Stimulated activated CD4-positive, alpha-beta T cell treated with anti-CD3 and anti-CD28 coated beads, Interleukin-2, amount 100 ng/mL, for 24 hours (primary cell): ENCODE results near the gene MORC4.
A peak's percentile ranks its signal among the peaks of the same experiment; 100 is the strongest.

ENCODE experiments used
- DNase-seq, 2 donors: peaks; one replicate each; pipeline ENCODE4 v3.0.0-alpha.2; 2020

Gene MORC4

DNA sequence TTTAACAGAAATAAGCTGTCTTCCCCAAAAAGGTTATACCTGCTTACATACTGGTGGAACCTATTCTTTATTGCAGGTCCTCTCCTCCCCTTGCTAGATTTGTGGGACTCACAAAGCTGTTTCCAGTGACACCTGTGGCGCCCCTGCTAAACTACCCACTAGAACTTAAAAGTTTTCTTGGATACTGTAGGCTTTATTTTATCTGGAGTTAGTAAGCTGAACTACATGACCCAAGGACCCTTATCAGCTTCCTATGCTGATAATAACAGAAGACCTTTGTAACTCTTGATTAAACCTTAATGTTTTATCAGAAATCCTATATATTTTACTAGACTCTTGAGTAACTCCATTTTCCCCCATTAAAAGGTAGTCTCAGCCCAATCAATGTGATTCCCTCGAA, 47.5 kb downstream of the MORC4 start:
- DNase-seq, result no peak

DNA sequence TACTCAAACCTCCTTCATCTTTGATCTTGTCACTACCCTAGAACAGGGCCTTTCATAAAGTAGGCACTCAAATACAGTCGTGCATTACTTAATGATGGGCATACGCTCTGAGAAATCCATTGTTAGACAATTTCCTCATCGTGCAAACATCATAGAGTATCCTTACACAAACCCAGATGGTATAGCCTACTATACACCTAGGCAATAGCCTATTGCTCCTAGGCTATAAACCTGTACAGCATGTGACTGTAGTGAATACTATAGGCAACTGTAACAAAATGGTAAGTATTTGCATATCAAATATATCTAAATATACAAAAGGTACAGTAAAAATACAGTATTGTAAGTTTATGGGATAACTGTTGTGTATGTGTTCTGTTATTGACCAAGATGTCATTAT, 47.9 kb downstream of the MORC4 start:
- DNase-seq, result no peak

DNA sequence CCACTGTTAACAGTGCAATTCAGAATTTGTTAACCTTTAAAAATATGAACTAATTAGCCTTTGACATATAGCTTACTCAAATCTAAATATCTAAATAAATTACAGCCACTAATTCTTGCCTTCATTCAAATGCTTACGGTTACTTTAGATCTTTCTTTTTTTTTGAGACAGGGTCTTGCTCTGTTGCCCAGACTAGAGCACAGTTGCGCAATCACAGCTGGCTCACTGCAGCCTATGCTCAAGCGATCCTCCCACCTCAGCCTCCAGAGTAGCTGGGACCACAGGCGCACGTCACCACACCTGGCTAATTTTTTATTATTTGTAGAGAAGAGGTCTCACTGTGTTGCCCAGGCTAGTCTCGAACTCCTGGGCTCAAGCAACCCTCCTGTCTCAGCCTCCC, 48.8 kb downstream of the MORC4 start:
- DNase-seq, result no peak

DNA sequence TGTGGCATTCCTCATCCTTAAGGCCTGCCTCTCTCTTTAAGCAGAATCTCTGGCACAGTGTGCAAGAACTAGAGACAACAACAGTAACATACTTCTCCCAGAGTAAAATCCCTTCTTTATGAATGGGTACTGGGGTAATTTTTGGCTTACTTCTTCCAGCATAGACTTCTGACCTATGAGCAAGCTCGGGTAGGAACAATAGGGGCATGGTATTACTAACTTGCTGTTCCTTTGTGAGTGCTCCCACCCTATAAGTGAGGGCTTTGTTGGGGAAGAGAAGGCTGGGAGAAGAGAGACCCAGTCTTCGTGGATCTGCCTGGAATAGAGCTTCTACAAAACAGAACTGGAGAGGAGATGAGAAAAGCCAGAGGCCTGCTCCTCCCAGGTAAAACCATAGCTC, 49.6 kb downstream of the MORC4 start:
- no peak for DNase-seq

DNA sequence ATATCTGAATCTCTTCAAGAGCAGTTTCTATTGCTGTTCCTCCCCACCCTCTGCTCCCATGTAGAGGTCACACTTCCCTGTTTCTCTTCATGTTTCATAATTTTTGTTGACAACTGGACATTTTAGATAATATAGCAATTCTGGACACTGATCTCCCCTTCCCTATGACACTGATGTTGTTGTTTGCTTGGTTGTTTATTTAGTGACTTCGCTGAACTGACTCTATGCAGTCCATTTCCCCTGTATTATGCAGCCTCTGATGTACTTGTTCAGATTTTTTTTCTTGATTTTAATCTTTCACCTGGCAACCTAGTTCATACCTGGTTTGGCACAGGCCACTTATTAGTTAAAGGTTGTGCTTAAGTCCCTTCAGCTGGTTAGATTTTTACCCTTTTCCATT, 50.6 kb downstream of the MORC4 start:
- no peak for DNase-seq

DNA sequence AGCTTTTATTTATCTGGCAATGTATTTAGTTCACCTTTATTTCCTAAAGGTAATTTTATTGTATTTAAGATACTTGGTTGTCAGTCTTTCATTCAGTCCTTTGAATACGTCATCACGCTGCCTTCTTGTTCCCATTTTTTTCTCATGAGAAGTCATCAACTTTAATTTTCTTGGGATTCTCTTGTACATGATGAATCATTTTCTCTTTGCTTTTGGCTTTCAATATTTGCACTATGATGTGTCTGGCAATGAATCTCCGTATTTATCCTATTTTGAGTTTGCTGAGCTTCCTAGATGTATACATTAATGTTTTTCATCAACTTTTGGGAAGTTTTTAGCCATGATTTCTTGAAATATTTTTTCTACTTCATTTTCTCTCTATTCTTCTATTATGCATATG, 51.4 kb downstream of the MORC4 start:
- DNase-seq, result no peak

DNA sequence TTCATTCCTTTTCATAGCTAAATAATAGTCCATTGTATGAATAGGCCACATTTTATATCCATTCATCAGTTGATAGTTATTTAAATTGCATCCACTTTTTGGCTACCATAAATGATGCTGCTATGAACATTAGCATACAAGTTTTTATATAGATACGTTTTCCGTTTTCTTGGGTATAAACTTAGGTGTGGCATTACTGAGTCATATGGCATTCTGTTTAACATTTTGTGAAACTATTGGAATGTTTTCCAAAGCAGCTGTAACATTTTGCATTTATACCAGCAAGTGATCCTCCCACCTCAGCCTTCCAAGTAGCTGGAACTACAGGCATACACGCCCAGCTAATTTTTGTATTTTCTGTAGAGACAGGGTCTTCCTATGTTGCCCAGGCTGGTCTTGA, 53.5 kb downstream of the MORC4 start:
- no peak for DNase-seq

DNA sequence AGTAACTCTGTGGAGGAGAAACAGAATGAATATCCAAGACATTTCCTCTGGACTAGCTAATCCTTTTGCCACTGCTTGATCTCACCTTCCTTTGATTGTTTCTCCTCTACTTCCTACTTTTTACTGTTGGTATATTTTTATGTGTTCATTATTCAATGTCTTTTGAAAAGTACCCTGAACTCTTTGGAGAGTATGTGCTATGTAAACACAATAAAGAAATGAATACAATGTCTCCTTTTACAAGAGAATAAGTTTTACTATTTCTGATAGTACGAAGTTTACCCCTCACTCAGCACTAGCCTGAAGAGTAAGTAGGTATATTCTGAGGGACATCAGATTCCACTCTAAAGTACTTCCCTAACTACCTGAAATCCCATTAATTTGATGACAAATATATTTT, 59.9 kb downstream of the MORC4 start:
- no peak for DNase-seq

DNA sequence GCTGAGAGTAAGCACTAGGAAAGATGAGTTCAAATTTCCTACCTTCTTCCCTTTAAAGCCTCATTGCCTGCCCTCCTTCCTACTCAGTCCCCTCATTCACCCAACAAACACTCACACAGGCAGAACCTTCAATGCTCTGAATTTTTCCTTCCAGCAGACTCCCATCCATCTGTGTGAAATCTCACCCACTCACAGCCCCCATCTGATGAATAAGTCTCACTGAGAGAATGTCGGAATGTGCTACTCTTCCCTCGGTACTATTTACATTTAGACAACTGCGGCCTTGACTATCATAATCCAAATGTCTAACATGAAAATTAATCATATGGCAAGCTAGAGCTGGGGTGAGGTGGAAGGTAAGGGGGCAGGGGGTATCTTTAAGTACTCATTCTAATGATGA, 60.4 kb downstream of the MORC4 start:
- DNase-seq, result no peak

DNA sequence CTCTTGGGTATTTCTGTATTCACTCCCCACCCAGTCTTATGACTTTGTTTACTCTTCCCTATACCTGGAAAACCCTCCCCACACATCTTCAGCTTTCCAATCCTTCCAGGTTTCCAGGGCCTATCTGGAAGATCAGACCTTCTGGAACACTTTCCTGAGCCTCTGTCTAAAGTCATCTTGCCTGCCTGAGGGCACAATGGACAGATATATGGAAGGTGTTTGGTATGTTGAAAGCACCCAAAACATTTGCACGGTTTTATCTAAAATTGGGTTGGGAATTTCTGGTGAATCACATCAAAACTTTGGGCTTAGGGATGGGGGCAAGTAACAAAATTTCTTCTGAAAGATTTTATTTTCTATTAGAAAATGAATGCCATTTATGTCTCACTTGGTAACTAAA, 63.8 kb downstream of the MORC4 start:
- DNase-seq, result no peak

DNA sequence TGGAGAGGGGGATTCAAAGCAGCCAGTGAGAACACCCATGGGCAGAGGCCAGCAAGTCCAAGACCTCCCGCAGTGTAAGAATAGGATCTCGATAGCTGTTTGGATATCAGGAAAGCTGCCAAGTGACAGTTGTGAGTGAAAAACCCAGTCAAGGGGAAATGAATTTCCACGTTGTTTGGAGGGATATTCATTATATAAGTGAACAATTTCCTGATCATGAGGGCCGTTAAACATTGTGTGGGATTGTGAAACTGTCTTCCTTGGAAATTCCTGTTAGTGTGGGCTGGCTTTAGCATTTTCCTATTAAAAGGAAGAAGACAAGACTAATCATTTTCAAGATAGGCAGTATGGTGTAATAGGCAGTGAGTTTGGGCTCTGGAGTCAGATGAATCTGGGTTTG, 64.8 kb downstream of the MORC4 start:
- DNase-seq, result no peak

DNA sequence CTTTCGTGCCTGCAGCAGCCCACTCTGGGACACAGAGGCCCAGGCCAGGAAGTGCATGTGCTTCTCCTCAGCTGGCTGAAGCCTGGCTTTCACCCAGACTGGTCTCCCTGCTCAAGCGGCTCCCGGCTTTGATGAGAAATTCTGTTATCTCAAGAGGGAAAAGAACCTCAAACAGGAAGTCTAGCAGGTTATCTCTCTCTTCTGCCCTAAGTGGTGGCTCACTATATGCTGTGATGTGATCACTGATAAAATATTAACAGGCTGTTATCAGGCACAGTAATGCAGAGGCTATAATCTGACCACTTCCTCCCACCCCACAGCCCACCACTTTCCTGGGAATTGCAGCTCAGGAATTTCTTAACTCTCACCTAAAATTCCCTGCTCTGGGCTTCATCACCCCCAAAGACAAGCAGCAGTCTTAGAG, 66.5 kb downstream of the MORC4 start:
- DNase-seq, result peak in 1 of 2 donors; percentile 0

DNA sequence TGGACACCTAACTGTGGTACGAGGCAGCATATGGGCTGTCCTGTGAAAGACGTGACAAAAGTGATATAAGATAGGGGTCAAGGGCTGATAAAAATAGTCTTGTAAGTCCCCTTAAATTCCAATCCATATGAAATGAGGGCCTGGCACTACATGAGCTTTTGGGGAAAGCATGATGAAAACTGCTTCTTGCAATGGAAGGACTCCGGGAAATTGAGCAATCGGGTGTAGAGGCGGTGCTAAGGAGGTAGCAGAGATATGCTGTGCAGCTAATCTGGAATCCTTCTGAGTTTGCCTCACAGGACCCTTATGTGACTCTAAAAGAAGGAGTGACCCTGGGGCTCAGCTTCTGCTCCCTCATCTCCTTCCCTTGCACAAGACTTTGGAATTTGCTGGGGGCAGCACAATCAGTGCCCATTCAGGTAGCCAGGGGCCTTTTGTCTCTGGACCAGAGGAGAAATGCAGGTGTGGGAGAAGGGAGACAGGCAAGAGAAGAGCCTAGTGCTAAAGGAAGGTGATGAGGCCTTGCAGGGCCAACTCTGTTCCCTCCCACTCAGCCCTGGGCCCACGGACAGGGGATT, 67.0 kb downstream of the MORC4 start:
- DNase-seq, result no peak

DNA sequence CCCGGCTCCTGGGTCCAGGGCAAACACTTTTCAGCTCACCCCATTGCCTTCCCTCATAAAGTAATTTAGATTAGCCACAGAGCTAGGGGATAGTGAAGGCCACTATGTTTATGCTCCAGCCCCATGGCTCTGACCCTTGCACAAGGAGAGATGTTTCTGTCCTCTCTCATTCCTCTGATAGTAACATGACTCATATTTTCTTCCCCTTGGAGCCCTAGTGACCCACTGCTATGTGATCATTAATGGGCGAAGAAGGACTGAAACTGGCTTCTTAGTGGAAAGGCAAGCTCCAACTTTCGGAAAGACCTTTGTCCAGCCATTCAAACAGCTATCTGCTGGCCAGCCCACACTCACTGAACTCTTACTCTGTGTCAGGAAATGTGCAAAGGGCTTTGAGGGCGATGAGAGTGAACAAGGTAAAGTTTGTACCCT, 67.5 kb downstream of the MORC4 start:
- DNase-seq, result no peak

DNA sequence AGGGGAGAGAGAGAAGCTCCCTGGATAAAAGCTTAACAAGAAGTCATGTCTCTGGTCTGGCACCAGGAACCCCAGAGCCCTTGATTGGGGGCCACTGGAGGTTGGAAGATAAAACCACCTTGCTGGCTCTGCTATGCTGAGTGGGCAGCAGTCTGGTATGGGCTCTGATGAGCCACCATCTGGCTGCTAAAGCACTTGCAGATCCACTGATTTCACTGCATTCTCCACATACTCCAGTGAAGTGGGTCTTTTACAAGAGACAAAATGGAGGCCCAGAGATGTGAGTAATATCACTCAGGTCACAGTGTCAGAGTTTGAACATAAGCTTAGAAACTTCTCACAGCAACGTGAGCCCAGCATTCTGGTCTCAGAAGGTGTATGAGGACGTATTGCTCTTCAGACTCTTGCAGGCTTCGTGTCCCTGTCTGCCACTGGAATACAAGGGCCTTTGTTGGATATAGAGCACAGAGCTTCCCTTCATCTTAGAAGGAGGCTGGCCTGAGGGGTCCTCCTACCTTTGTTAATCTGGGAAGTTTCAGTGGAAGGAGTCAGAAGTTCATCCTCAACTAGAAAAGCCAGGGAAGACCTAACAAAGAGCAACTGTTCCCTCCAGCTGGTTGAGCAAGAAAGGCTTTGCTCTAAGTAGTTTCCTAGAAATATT, 68.1 kb downstream of the MORC4 start:
- no peak for DNase-seq

DNA sequence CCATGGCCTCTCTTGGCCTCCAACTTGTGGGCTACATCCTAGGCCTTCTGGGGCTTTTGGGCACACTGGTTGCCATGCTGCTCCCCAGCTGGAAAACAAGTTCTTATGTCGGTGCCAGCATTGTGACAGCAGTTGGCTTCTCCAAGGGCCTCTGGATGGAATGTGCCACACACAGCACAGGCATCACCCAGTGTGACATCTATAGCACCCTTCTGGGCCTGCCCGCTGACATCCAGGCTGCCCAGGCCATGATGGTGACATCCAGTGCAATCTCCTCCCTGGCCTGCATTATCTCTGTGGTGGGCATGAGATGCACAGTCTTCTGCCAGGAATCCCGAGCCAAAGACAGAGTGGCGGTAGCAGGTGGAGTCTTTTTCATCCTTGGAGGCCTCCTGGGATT, 71.8 kb downstream of the MORC4 start:
- DNase-seq, result no peak

DNA sequence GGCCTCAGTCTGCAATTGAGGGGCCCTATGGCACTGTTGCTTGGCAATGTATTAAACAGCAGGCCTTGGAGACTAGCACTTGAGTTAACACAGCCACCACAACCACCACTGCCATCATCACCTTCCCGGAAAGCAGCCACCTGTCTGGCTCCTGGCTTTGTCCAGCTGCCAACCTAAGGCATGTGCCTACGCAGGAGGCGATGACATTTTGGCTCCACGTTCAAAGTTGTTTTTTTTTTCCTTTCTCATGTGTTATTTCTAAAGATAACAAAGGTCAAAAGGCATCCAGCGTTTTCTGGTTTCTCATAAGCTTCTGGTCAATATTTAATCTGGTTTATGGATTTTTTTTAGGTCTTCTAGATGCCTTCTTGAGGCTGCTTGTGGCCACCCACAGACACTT, 72.3 kb downstream of the MORC4 start:
- no peak for DNase-seq

DNA sequence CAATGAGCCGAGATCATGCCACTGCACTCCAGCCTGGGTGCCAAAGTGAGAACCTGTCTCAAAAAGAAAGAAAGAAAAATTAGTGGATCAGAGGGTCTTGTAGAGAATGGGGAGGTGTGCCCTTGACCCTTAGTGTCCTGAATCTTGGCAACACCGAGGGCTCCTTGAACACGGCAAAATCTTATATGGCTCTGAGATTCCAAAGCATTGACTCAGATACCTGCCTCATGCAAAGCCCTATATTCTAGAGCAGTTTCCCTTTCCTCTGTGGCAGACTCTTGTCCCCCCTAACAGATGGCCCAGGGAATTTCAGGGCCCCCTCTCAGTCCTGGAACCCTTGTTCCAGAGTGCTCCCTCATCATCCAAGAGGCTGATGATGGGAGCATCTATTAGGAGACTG, 73.0 kb downstream of the MORC4 start:
- no peak for DNase-seq

DNA sequence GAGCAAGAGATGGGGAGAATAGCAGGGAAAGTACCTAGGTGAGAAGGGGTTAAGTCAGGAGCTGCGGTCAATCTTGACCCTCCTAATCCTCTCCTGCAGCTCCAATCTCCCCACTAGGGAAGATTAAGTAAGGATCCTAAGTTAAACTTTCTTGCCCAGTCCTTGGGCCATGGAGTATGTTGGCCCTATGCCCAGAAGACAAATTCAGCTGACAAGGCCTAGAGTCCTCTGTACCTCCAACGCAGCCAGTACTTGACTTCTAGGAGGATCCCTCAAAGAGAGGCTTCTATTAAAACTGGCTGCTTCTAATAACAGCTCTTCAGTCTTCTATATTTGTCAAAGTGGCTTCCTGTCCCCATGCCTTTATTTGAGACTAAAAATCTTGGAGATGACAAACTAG, 78.4 kb downstream of the MORC4 start:
- no peak for DNase-seq

DNA sequence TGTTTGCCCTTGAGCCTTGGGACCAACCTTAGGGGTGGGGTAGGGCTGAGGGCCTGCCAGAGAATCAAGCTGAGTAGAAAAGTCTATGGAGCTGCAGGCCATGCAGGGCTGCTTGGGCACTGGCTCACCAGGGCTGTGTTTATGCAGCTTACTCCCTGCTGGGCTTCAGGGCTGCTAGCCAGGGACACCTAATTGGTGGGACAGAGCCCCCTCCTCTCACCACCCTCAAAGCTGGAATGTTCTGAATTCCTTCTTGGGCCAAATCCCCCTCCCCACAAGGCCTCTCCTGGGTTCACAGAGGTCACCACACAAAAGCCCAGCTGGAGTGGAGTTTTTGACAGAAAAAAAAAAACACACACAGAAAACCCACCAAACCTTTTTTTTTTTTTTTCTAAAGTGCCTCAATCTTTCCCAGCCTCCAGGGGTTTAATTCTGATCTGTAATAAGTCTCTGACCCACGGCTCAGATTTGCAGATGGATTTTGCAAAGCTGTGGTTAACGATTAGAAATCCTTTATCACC, 80.0 kb downstream of the MORC4 start, which contains the start of gene CLDN2:
Gene CLDN2, plus strand, starts transcription at position 471 of the 521 bp plus-strand sequence. CDS start 7,827 bp downstream, outside the sequence.
- DNase-seq, result no peak

DNA sequence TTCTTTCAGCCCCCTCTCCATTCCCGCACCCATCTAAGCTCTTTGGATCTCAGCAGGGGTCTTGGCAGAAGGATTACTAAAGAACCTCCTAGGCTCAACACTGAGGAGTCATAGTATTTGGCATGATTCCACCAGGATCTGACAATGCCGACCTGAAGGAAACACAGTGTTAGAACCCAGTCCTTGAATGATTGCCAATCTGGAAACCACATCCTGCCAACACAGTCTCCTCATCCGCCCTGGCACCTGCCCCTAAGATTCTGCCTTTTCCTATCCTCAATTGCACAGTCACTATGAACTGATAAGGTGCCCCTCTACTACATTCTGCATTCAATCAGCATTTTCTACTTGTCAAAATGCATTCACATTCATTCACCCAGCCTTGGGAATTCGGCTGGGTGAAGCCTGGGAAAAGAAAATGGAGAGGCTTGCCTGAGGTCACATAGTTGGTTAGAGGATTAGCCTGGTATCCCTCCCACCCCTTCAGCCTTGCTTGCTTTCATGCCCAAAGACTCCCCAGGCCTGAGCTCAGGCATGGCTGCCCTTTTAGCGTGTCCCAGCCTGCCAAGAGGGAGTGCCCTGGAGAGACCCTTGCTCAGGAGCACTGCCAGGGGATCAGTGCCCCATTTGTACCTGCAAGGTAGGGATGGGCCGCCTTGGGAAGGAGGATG, 82.0 kb downstream of the MORC4 start:
- no peak for DNase-seq

DNA sequence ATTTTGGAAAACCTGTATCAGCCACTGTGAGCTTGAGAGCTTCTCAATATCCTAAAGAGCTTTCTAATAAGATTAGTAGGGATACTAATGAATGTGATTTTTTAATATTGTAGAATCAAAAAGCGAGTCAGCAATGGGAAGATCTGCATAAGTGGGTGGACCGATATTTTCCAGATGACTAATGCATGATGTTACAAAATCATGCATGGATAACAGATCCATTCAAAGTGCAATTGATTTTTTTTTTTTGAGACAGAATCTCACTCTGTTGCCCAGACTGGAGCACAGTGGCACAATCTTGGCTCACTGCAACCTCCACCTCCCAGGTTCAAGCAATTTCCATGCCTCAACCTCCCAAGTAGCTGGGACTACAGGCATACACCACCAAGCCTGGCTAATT, 87.1 kb downstream of the MORC4 start:
- no peak for DNase-seq

DNA sequence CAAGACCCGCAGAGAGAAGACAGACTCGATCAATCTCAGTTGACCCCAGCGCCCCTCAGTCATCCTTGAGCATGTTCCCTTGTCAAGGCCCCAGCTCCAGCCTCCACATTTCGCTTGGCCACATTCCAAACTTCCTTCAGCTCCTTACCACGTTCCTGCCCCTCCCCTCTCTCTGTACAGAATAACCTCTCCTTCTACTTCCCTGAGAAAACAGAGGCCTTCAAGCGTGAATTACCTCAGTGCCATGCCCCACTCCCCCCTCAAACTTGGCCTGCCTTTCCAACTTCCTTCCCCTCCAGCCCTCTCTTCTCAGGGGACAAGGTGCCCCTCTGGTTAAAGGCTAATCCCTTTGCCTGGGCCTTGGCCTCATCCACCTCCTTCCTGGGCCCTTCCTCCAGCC, 93.7 kb downstream of the MORC4 start:
- no peak for DNase-seq

DNA sequence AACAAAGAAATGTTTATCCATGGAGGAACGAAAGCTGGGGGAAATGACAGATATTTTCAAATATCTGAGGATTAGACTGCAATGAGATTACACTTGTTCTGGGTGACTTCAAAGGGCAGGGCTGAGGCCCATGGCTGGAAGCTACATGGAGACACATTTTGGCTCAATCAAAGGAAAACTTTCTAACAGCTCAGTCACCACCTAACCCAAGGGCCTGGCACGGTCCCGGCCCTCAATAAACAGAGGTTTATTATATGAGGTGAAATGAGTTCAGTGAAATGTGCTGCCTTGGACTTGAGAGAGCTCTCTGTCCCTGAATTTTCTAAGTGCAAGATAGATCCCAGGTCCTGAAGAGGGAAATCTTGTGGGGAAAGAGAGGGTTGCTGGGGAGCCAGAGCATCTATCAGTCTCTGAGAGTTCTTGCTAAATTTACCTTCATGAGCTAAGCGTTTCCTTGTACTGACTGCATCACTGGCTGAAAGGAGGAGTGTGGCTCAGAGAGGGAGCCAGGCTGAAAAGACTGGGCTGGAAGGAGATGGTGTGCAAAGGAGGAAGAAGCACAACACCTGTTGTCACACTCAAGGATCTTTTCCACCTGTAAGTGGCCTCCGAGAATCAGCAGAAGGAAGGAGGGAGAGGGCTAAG, 94.8 kb downstream of the MORC4 start:
- no peak for DNase-seq
